ENCODE results near the gene ATP5PB. TPM values are rescaled to one million over a fixed set of nuclear protein-coding genes. Genes with fewer than 3 reads are reported as not detected.

ATP5PB gene
- total RNA-seq, 4 donors from 2014 or later = 60.3 to 334 (median 211) TPM

DNA sequence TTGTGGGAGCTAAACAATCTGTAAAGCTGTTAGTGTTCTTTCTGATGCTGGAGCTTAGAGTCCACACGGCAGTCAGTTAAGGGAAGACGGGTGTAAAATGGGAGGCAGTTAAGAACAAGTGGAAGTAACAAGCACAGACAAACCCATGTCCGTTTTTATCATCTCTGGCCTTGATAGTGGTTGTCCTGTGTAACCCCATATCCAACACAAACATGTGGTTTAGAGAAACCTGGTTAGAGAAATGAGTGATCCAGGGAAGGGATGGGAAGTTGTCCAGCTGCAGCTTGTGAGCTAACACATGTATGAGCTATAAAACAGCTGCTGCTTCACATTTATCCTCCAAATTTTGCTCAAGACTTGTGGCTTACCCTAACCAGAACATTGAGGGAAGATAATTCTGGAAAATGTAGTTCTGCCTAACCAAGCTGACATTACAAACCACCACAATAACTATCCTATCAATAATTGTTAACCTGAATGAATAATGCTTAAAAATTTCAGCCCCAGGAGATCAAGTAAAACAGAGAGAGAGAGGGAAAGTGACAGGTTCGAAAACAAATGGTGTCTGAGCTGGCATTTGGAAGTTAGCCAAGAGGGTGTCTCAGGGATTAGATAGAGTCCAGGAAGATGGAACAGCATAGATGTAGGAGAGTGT is 13.9 kb downstream of the ATP5PB start:
- TF ChIP-seq, protein P1, sequence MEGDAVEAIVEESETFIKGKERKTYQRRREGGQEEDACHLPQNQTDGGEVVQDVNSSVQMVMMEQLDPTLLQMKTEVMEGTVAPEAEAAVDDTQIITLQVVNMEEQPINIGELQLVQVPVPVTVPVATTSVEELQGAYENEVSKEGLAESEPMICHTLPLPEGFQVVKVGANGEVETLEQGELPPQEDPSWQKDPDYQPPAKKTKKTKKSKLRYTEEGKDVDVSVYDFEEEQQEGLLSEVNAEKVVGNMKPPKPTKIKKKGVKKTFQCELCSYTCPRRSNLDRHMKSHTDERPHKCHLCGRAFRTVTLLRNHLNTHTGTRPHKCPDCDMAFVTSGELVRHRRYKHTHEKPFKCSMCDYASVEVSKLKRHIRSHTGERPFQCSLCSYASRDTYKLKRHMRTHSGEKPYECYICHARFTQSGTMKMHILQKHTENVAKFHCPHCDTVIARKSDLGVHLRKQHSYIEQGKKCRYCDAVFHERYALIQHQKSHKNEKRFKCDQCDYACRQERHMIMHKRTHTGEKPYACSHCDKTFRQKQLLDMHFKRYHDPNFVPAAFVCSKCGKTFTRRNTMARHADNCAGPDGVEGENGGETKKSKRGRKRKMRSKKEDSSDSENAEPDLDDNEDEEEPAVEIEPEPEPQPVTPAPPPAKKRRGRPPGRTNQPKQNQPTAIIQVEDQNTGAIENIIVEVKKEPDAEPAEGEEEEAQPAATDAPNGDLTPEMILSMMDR (IDR thresholded peaks at IDR 0.05) = no peak
- TF ChIP-seq EP300 (IDR thresholded peaks at IDR 0.05; ENCODE audit: low read depth) (no peak), POLR2A (IDR thresholded peaks at IDR 0.05) (no peak), POLR2AphosphoS5 (IDR thresholded peaks at IDR 0.05) (no peak)
- Histone ChIP-seq H3K27me3 (no peaks in the 10 kb centered on the region), H3K27ac (peak overlapping the region in 1 of 4 donors; percentile 12), H3K36me3 (peaks cover 0 to 53% (median 21%) of the 10 kb centered on the region in 4 donors), H3K4me3 (no peak overlapping the region), H3K4me1 (no peaks in the 10 kb centered on the region), H3K9me3 (no peaks in the 10 kb centered on the region)
- DNase-seq = no peak
- WGBS, 2 donors (ENCODE audit: low coverage in 1 of 2) = 55 to 71% methylated on average over 4 of the region's 4 CpGs
- intact Hi-C loops (cut with DNase I; ENCODE audit: low total_unique reads) (no loop called here), in situ Hi-C loops (cut with MboI; ENCODE audit: low pct_ligation_motif_present in 1 of 4, low pct_unique_long_range_greater_than_20kb in 1 of 4, low sequenced_read_pairs in 3 of 4) (no loop called here)

DNA sequence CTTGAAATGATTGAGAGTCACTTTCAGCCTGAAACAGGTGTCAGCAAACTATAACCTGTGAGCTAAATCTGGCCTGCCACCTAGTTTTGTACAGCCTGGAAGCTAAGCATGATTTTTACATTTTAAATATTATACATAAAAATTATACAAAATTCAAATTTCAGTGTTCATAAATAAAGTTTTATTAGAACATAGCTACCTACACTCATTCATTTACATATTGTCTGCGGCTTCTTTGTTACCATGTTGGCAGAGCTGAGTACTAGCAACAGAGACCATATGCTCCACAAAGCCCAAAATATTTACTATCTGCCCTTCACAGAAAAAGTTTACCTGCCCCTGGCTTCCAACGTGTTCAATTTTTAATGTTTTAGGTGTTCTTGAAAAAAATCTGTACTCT is 16.5 kb downstream of the ATP5PB start:
- Histone ChIP-seq H3K4me1 (no peaks in the 10 kb centered on the region), H3K36me3 (peaks cover 0 to 28% (median 13%) of the 10 kb centered on the region in 4 donors), H3K4me3 (no peak overlapping the region), H3K27ac (no peak overlapping the region), H3K9me3 (no peaks in the 10 kb centered on the region), H3K27me3 (no peaks in the 10 kb centered on the region)
- 92 to 95% methylated on average over 2 of the region's 2 CpGs for WGBS, 2 donors (ENCODE audit: low coverage in 1 of 2)
- TF ChIP-seq POLR2A (IDR thresholded peaks at IDR 0.05) (no peak), EP300 (IDR thresholded peaks at IDR 0.05; ENCODE audit: low read depth) (no peak), POLR2AphosphoS5 (IDR thresholded peaks at IDR 0.05) (no peak)
- TF ChIP-seq, protein P1 (IDR thresholded peaks at IDR 0.05) = no peak
- in situ Hi-C loops (cut with MboI; ENCODE audit: low pct_ligation_motif_present in 1 of 4, low pct_unique_long_range_greater_than_20kb in 1 of 4, low sequenced_read_pairs in 3 of 4) = no loop called here
- intact Hi-C loops (cut with DNase I; ENCODE audit: low total_unique reads) = no loop called here
- DNase-seq = no peak

DNA sequence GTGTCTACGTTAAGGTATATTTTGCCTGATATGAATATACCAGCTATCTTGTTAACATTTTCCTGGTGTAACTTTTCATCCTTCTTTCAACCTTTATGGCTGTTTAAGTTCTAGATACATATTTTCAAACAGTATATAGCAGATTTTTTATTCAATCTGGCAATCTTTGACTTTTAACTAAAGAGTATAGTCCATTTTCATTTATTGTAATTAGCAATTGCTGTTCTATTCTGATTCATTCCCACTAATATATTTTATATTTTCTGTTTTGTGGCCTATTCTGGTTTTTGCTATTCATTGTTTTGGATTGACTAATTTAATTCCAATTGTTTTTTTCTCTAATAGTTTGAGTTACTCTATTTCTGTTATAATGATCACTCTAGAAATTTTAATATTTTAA is 17.2 kb downstream of the ATP5PB start:
- in situ Hi-C loops (cut with MboI; ENCODE audit: low pct_ligation_motif_present in 1 of 4, low pct_unique_long_range_greater_than_20kb in 1 of 4, low sequenced_read_pairs in 3 of 4) = no loop called here
- no peak for DNase-seq
- WGBS, 2 donors (ENCODE audit: low coverage in 1 of 2) = 0% methylated on average over 1 of the region's 1 CpG
- H3K4me3 ChIP-seq = no peak overlapping the region
- no peak overlapping the region for H3K27ac ChIP-seq
- no peaks in the 10 kb centered on the region for H3K9me3 ChIP-seq
- no peak for TF ChIP-seq EP300 (IDR thresholded peaks at IDR 0.05; ENCODE audit: low read depth)
- TF ChIP-seq, protein P1 (IDR thresholded peaks at IDR 0.05) = no peak
- no peak for TF ChIP-seq POLR2AphosphoS5 (IDR thresholded peaks at IDR 0.05)
- TF ChIP-seq POLR2A (IDR thresholded peaks at IDR 0.05) = no peak
- H3K27me3 ChIP-seq = no peaks in the 10 kb centered on the region
- intact Hi-C loops (cut with DNase I; ENCODE audit: low total_unique reads) = no loop called here
- H3K4me1 ChIP-seq = no peaks in the 10 kb centered on the region
- peaks cover 0 to 23% (median 10%) of the 10 kb centered on the region in 4 donors for H3K36me3 ChIP-seq

DNA sequence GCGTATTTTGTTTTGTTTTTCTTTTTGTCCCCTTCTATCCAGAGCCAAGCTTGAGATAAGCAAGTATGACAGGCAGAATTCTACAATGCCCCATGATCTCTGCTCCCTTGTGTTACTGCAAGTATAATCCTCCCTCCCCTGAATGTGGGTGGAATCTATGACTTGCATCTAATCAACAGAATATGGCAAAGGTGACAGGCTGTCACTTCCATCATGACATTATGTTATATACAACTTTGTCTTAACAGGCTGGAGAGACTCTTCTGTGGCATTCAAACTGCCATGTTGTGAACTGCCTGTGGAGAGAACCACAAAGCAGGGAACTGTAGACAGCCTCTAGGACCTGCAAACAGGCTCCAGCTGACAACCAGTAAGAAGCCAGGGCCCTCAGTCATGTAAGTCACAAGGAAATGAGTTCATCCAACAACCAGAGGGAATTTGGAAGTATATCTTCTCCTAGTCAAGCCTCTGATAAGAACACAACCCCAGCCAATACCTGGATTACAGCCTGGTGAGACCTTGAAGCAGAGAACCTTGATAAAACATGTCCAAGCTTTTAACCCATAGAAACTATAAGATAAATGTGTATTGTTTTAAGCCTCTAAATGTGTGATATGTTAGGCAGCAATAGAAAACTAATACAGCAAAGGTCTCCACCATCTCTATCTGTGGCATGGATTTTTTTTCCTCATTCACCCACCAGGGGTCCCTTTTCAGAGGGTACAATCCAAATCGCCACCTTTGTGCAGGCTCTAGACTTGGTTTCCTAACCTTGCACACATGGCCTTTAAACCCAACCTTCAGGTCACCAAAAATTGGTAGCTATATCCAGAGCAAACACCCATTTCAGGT is 18.8 kb downstream of the ATP5PB start:
- TF ChIP-seq POLR2A (IDR thresholded peaks at IDR 0.05) (no peak), EP300 (IDR thresholded peaks at IDR 0.05; ENCODE audit: low read depth) (no peak), POLR2AphosphoS5 (IDR thresholded peaks at IDR 0.05) (no peak)
- TF ChIP-seq, protein P1 (IDR thresholded peaks at IDR 0.05) = no peak
- H3K4me1 ChIP-seq = no peaks in the 10 kb centered on the region
- H3K4me3 ChIP-seq = no peak overlapping the region
- in situ Hi-C loops (cut with MboI; ENCODE audit: low pct_ligation_motif_present in 1 of 4, low pct_unique_long_range_greater_than_20kb in 1 of 4, low sequenced_read_pairs in 3 of 4) (no loop called here), intact Hi-C loops (cut with DNase I; ENCODE audit: low total_unique reads) (no loop called here)
- H3K27me3 ChIP-seq = no peaks in the 10 kb centered on the region
- H3K9me3 ChIP-seq = no peaks in the 10 kb centered on the region
- peaks cover 0 to 14% (median 7%) of the 10 kb centered on the region in 4 donors for H3K36me3 ChIP-seq
- no peak for DNase-seq
- H3K27ac ChIP-seq = no peak overlapping the region
- 88 to 94% methylated on average over 2 of the region's 2 CpGs for WGBS, 2 donors (ENCODE audit: low coverage in 1 of 2)

Data from transverse colon (tissue), 4 donors.